ENCODE results near the gene MOXD1. TPM values are rescaled to one million over a fixed set of nuclear protein-coding genes. Genes with fewer than 3 reads are reported as not detected.
"Not testable (repeated sequence)": the region's sequence is repeated elsewhere in the genome, so short reads cannot be mapped to it uniquely, and the experiment has no call there.

MOXD1 gene
- total RNA-seq, 1 experiment from 2014 or later, result 1.3 TPM

GRCh38 chr6:132354517-132355167 is 46.6 kb downstream of the MOXD1 start:
- no peak for TF ChIP-seq EZH2 (IDR thresholded peaks at IDR 0.05; ENCODE audit: low read depth)
- TF ChIP-seq, protein P1, sequence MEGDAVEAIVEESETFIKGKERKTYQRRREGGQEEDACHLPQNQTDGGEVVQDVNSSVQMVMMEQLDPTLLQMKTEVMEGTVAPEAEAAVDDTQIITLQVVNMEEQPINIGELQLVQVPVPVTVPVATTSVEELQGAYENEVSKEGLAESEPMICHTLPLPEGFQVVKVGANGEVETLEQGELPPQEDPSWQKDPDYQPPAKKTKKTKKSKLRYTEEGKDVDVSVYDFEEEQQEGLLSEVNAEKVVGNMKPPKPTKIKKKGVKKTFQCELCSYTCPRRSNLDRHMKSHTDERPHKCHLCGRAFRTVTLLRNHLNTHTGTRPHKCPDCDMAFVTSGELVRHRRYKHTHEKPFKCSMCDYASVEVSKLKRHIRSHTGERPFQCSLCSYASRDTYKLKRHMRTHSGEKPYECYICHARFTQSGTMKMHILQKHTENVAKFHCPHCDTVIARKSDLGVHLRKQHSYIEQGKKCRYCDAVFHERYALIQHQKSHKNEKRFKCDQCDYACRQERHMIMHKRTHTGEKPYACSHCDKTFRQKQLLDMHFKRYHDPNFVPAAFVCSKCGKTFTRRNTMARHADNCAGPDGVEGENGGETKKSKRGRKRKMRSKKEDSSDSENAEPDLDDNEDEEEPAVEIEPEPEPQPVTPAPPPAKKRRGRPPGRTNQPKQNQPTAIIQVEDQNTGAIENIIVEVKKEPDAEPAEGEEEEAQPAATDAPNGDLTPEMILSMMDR (conservative IDR thresholded peaks at IDR 0.05), result no peak
- CTCF ChIA-PET, result no interaction called here
- BruUV-seq (replicated peaks), result no TSS peak
- Histone ChIP-seq H3K9me2 (ENCODE audit: insufficient read depth) (peaks cover 5% of the 10 kb centered on the region; the same call in 1 of the 2 replicates), H3K4me3 (no peak overlapping the region), H3K9me3 (ENCODE audit: insufficient read depth, low read depth) (peaks cover 9% of the 10 kb centered on the region), H3K79me2 (ENCODE audit: low read depth) (no peaks in the 10 kb centered on the region), H3K4me2 (no peak overlapping the region), H3K4me1 (replicated peaks; ENCODE audit: insufficient read depth) (0 out of 2 replicates have a peak, but pooled peaks cover 6% of the 10 kb centered on the region), H3F3A (ENCODE audit: insufficient read depth, low read depth) (no peaks in the 10 kb centered on the region), H4K20me1 (ENCODE audit: insufficient read depth) (no peaks in the 10 kb centered on the region), H3K36me3 (ENCODE audit: low read depth) (no peaks in the 10 kb centered on the region), H3K27me3 (ENCODE audit: insufficient read depth, low read depth) (no peaks in the 10 kb centered on the region), H2AFZ (no peak overlapping the region), H3K27ac (no peak overlapping the region)
- POLR2A ChIA-PET (ENCODE audit: unreplicated experiment), result no interaction called here
- no peak for DNase-seq
- intact Hi-C loops (cut with micrococcal nuclease; ENCODE audit: unreplicated experiment), result no loop called here

- H3K9me2 ChIP-seq (ENCODE audit: insufficient read depth); H3K4me1 ChIP-seq (replicated peaks; ENCODE audit: insufficient read depth); DNase-seq; H3F3A ChIP-seq (ENCODE audit: insufficient read depth, low read depth); H3K27me3 ChIP-seq (ENCODE audit: insufficient read depth, low read depth); H2AFZ ChIP-seq; intact Hi-C loops (cut with micrococcal nuclease; ENCODE audit: unreplicated experiment); H4K20me1 ChIP-seq (ENCODE audit: insufficient read depth); BruUV-seq (replicated peaks); H3K9me3 ChIP-seq (ENCODE audit: insufficient read depth, low read depth); H3K4me3 ChIP-seq; H3K27ac ChIP-seq; H3K4me2 ChIP-seq; H3K36me3 ChIP-seq (ENCODE audit: low read depth); CTCF ChIA-PET; H3K79me2 ChIP-seq (ENCODE audit: low read depth): not testable (repeated sequence)
- POLR2A ChIA-PET (ENCODE audit: unreplicated experiment), result interaction anchor here (0.7 kb wide), 1 partner anchor 578 kb away, joined by 4 read pairs; no protein-coding TSS in a partner anchor
Measured at GRCh38 chr6:132351986-132352385, 49.3 kb downstream of the MOXD1 start.

GRCh38 chr6:132348231-132348630 is 53.0 kb downstream of the MOXD1 start:
- no peak for DNase-seq
- Histone ChIP-seq H3K9me3 (ENCODE audit: insufficient read depth, low read depth) (peaks cover 15% of the 10 kb centered on the region; the same call in 1 of the 2 replicates), H3K27me3 (ENCODE audit: insufficient read depth, low read depth) (no peaks in the 10 kb centered on the region), H4K20me1 (ENCODE audit: insufficient read depth) (no peaks in the 10 kb centered on the region), H3K4me1 (replicated peaks; ENCODE audit: insufficient read depth) (no peaks in the 10 kb centered on the region), H3K4me3 (no peak overlapping the region), H3K9me2 (ENCODE audit: insufficient read depth) (no peaks in the 10 kb centered on the region), H3K4me2 (no peak overlapping the region), H3F3A (ENCODE audit: insufficient read depth, low read depth) (no peaks in the 10 kb centered on the region), H3K36me3 (ENCODE audit: low read depth) (no peaks in the 10 kb centered on the region), H2AFZ (no peak overlapping the region), H3K79me2 (ENCODE audit: low read depth) (no peaks in the 10 kb centered on the region), H3K27ac (no peak overlapping the region)
- TF ChIP-seq, protein P1 (conservative IDR thresholded peaks at IDR 0.05), result no peak
- TF ChIP-seq EZH2 (IDR thresholded peaks at IDR 0.05; ENCODE audit: low read depth), result no peak
- ChIA-PET CTCF (no interaction called here), POLR2A (ENCODE audit: unreplicated experiment) (no interaction called here)
- BruUV-seq (replicated peaks), result no TSS peak
- intact Hi-C loops (cut with micrococcal nuclease; ENCODE audit: unreplicated experiment), result no loop called here

DNA sequence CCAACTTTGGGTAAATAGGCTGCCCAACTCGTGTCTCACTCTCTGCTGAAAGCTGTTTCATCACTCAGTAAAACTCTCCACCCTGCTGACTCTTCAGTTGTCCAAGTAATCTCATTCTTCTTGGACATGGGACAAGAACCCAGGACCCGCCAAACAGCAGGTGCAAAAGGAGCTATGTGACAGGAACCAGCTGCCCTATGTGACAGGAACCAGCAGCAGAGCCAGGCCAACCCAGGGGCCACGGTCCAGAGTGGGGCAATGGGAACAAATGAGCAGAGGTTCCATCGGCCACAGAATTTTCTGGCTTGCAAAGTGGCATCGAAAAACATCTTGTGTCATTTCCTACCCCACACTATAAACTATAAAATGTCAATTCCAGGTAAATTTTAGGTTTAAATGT is 56.5 kb downstream of the MOXD1 start:
- H3K27ac ChIP-seq, result no peak overlapping the region
- ChIA-PET POLR2A (ENCODE audit: unreplicated experiment) (no interaction called here), CTCF (no interaction called here)
- no TSS peak for BruUV-seq (replicated peaks)
- no peak overlapping the region for H3K4me2 ChIP-seq
- no peaks in the 10 kb centered on the region for H3K27me3 ChIP-seq (ENCODE audit: insufficient read depth, low read depth)
- TF ChIP-seq, protein P1 (conservative IDR thresholded peaks at IDR 0.05), result no peak
- no peak for TF ChIP-seq EZH2 (IDR thresholded peaks at IDR 0.05; ENCODE audit: low read depth)
- no peaks in the 10 kb centered on the region for H3F3A ChIP-seq (ENCODE audit: insufficient read depth, low read depth)
- H3K4me1 ChIP-seq (replicated peaks; ENCODE audit: insufficient read depth), result no peaks in the 10 kb centered on the region
- no peaks in the 10 kb centered on the region for H3K79me2 ChIP-seq (ENCODE audit: low read depth)
- H4K20me1 ChIP-seq (ENCODE audit: insufficient read depth), result no peaks in the 10 kb centered on the region
- no peak for DNase-seq
- H3K9me3 ChIP-seq (ENCODE audit: insufficient read depth, low read depth), result peaks cover 15% of the 10 kb centered on the region; the same call in 1 of the 2 replicates
- H3K36me3 ChIP-seq (ENCODE audit: low read depth), result no peaks in the 10 kb centered on the region
- H3K9me2 ChIP-seq (ENCODE audit: insufficient read depth), result no peaks in the 10 kb centered on the region
- 0 out of 2 replicates have a peak overlapping the region, but pooled peaks have one; percentile 39 for H2AFZ ChIP-seq
- no peak overlapping the region for H3K4me3 ChIP-seq
- intact Hi-C loops (cut with micrococcal nuclease; ENCODE audit: unreplicated experiment), result no loop called here
